Gastroesophageal sphincter (tissue), 4 donors: ENCODE data around the gene CCNG2. TPM values are rescaled to one million over a fixed set of nuclear protein-coding genes. Genes with fewer than 3 reads are reported as not detected.

ENCODE experiments used
- ATAC-seq: fragments of 150-250 bp; one replicate; pipeline ENCODE4 v1.9.1; 2016; ENCODE audit warnings: mild to moderate bottlenecking, moderate library complexity
- H3K27ac ChIP-seq, 4 donors: fragments of 200-600 bp; sonication (generic) in 3 of 4; 1 replicate in 3 of 4; 2 replicates in 1 of 4; pipeline ENCODE4 v1.5.1; 2016 to 2019
- H3K27me3 ChIP-seq: fragments of 200-600 bp; sonication (generic); one replicate; pipeline ENCODE4 v1.5.1; 2019
- H3K36me3 ChIP-seq, 2 donors: fragments of 200-600 bp; sonication (generic); one replicate each; pipeline ENCODE4 v1.5.1; 2019; ENCODE audit warnings: control low read depth in 1 of 2
- H3K4me1 ChIP-seq, 3 donors: fragments of 200-600 bp; sonication (generic); 1 replicate in 2 of 3; 2 replicates in 1 of 3; pipeline ENCODE4 v1.5.1; 2016 to 2019; ENCODE audit warnings: control low read depth in 2 of 3
- H3K4me3 ChIP-seq, 2 donors: fragments of 200-600 bp; sonication (generic); one replicate each; pipeline ENCODE4 v1.5.1; 2019; ENCODE audit warnings: mild to moderate bottlenecking in 1 of 2, moderate library complexity in 1 of 2
- H3K9me3 ChIP-seq, 3 donors: fragments of 200-600 bp; sonication (generic); one replicate each; pipeline ENCODE4 v1.5.1; 2017 to 2019; ENCODE audit warnings: control low read depth in 2 of 3
- CTCF ChIP-seq, 4 experiments: fragments of 200-600 bp in 2 of 4; fragments of 450-650 bp in 2 of 4; sonication (generic) in 1 of 4; IDR thresholded peaks; one replicate each; pipeline ENCODE4 v1.5.1; 2017 to 2019; ENCODE audit warnings: antibody characterized with exemption in 4 of 4, mild to moderate bottlenecking in 2 of 4, moderate library complexity in 2 of 4
- EP300 ChIP-seq: sonication (generic); formaldehyde crosslinking; IDR thresholded peaks from one replicate; pipeline ENCODE4 v1.6.1; 2017; ENCODE audit warnings: antibody characterized with exemption, mild to moderate bottlenecking
- POLR2A ChIP-seq, 2 donors: fragments of 450-650 bp; IDR thresholded peaks; one replicate each; pipeline ENCODE4 v1.6.1; 2017; ENCODE audit warnings: antibody characterized with exemption in 2 of 2, mild to moderate bottlenecking in 2 of 2, moderate library complexity in 1 of 2
- POLR2AphosphoS5 ChIP-seq: sonication (generic); formaldehyde crosslinking; IDR thresholded peaks from one replicate; pipeline ENCODE4 v1.6.1; 2017; ENCODE audit warnings: antibody characterized with exemption
- WGBS, 2 donors: methylation state at CpG; one replicate each; pipeline ENCODE4 v1.1.5; 2018; ENCODE audit warnings: low coverage in 1 of 2; 5-methylcytosine and 5-hydroxymethylcytosine counted together
- total RNA-seq, 4 donors: library from RNA; depleted of rRNA; stranded (reverse); fragments of >200 nt; gene quantifications; one replicate each; pipeline ENCODE4 v1.1.0, GENCODE V29; 2016

CCNG2 gene
- total RNA-seq, 4 donors from 2014 or later = 19.3 to 27.1 (median 22.4) TPM

GRCh38 chr4:77167866-77168265 is 10.9 kb downstream of the CCNG2 start:
- H3K4me1 ChIP-seq = peaks cover 0 to 14% (median 0%) of the 10 kb centered on the region in 3 donors
- no peak overlapping the region for H3K4me3 ChIP-seq
- no peak for ATAC-seq
- no peaks in the 10 kb centered on the region for H3K9me3 ChIP-seq
- no peak overlapping the region for H3K27ac ChIP-seq
- TF ChIP-seq EP300 = no peak
- TF ChIP-seq POLR2AphosphoS5 = no peak
- TF ChIP-seq CTCF (IDR thresholded peaks at IDR 0.05) = no peak
- TF ChIP-seq POLR2A (IDR thresholded peaks at IDR 0.05) = no peak
- H3K27me3 ChIP-seq = no peaks in the 10 kb centered on the region
- H3K36me3 ChIP-seq = peaks cover 0 to 85% of the 10 kb centered on the region in 2 donors
- 85 to 87% methylated on average over 3 of the region's 3 CpGs for WGBS, 2 donors

GRCh38 chr4:77169481-77169880 is 12.5 kb downstream of the CCNG2 start:
- ATAC-seq = no peak
- Histone ChIP-seq H3K4me1 (peaks cover 0 to 10% (median 0%) of the 10 kb centered on the region in 3 donors), H3K36me3 (peaks cover 0 to 69% of the 10 kb centered on the region in 2 donors), H3K9me3 (no peaks in the 10 kb centered on the region), H3K4me3 (no peak overlapping the region), H3K27me3 (no peaks in the 10 kb centered on the region), H3K27ac (no peak overlapping the region)
- WGBS, 2 donors = 26 to 35% methylated on average over 3 of the region's 3 CpGs
- TF ChIP-seq POLR2A (IDR thresholded peaks at IDR 0.05) (no peak), EP300 (no peak), POLR2AphosphoS5 (no peak)

DNA sequence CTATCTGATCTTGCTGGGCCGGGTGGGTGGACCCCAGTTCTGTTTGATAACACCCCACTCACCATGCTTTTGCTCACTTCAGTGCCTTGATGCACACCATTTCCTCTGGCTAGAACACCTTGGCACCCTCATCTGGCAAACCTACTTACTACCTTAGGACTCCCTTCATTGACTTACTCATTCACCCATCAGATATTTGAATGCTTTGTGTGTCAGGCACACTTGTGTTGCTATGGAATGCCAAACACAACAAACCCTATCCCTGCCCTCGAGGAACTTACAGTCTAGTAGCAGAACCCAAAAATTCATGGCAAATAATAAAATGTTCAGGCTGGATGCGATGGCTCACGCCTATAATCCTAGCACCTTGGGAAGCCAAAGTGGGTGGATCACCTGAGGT is 13.9 kb downstream of the CCNG2 start:
- 100% methylated on average over 1 to 2 of the region's 4 CpGs for WGBS, 2 donors
- Histone ChIP-seq H3K4me1 (no peaks in the 10 kb centered on the region), H3K27me3 (no peaks in the 10 kb centered on the region), H3K9me3 (no peaks in the 10 kb centered on the region), H3K4me3 (no peak overlapping the region), H3K36me3 (peaks cover 0 to 55% of the 10 kb centered on the region in 2 donors), H3K27ac (no peak overlapping the region)
- TF ChIP-seq CTCF (IDR thresholded peaks at IDR 0.05) (no peak), POLR2A (IDR thresholded peaks at IDR 0.05) (no peak), POLR2AphosphoS5 (no peak), EP300 (no peak)
- ATAC-seq = no peak

DNA sequence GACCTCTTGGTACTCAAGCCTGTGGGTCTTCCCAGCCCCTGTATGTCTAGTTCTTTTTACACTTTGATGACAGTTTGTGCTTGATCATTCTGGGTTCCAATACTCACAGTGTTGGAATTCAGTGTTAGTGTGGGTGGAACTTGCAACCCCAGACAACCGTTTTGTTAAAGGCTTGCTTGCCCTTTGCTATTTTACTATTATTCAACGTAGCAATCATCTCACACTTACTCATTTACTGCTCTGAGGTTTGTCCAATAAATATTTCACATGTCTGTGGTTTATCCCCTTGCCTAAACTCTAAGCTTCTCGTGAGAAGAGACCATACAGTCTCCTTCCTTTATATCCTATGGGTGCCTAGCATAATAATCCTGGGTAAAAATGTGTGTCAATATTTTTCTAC is 15.3 kb downstream of the CCNG2 start:
- ATAC-seq = no peak
- H3K27me3 ChIP-seq = no peaks in the 10 kb centered on the region
- no peak overlapping the region for H3K4me3 ChIP-seq
- no peaks in the 10 kb centered on the region for H3K9me3 ChIP-seq
- TF ChIP-seq CTCF (IDR thresholded peaks at IDR 0.05) (no peak), POLR2AphosphoS5 (no peak), EP300 (no peak), POLR2A (IDR thresholded peaks at IDR 0.05) (no peak)
- H3K27ac ChIP-seq = no peak overlapping the region
- WGBS, 2 donors = 23 to 33% methylated on average over 3 of the region's 3 CpGs
- H3K36me3 ChIP-seq = peaks cover 0 to 41% of the 10 kb centered on the region in 2 donors
- no peaks in the 10 kb centered on the region for H3K4me1 ChIP-seq

- no peak overlapping the region for H3K4me3 ChIP-seq
- H3K27me3 ChIP-seq = no peaks in the 10 kb centered on the region
- TF ChIP-seq POLR2AphosphoS5 (no peak), EP300 (no peak), CTCF (IDR thresholded peaks at IDR 0.05) (no peak), POLR2A (IDR thresholded peaks at IDR 0.05) (no peak)
- H3K27ac ChIP-seq = no peak overlapping the region
- ATAC-seq = no peak
- no peaks in the 10 kb centered on the region for H3K4me1 ChIP-seq
- H3K36me3 ChIP-seq = peaks cover 0 to 21% of the 10 kb centered on the region in 2 donors
- WGBS, 2 donors = 71 to 100% methylated on average over 2 of the region's 3 CpGs
- no peaks in the 10 kb centered on the region for H3K9me3 ChIP-seq
Measured at GRCh38 chr4:77174426-77174825, 17.4 kb downstream of the CCNG2 start.
